ENCODE data around the gene SCLT1.

SCLT1 gene

GRCh38 chr4:128840711-128841318, 252.5 kb downstream of the SCLT1 start:
- no peak for DNase-seq (ENCODE audit: low read depth)

GRCh38 chr4:128837679-128838078, 255.7 kb downstream of the SCLT1 start:
- no peak for DNase-seq (ENCODE audit: low read depth)

GRCh38 chr4:128837198-128837597, 256.1 kb downstream of the SCLT1 start:
- no peak for DNase-seq (ENCODE audit: low read depth)

- DNase-seq (ENCODE audit: low read depth): no peak
Observed at GRCh38 chr4:128835498-128836222, 257.7 kb downstream of the SCLT1 start.
